SKM-1 (cell line): ENCODE measurements around the gene FOXL2NB.

ENCODE experiments used
- DNase-seq: peaks from one replicate; lab custom pipeline; 2025; ENCODE audit not compliant: unreplicated experiment; lab: John Stamatoyannopoulos, UW

FOXL2NB gene

GRCh38 chr3:138987181-138987580 is 40.2 kb downstream of the FOXL2NB start:
- DNase-seq: no peak

- DNase-seq: no peak
Observed at GRCh38 chr3:138995706-138996105, 48.7 kb downstream of the FOXL2NB start.
